Duodenal mucosa (tissue), 2 donors: ENCODE data around the gene F3.

ENCODE experiments used
- H3K27ac ChIP-seq: one replicate; pipeline ENCODE4 v1.7.0; 2013; ENCODE audit warnings: low read depth, low read length
- H3K27me3 ChIP-seq, 2 donors: one replicate each; pipeline ENCODE4 v1.7.0; 2013; ENCODE audit warnings: low read length in 2 of 2, control low read depth in 1 of 2; ENCODE audit not compliant: insufficient read depth in 2 of 2, control insufficient read depth in 1 of 2
- H3K36me3 ChIP-seq, 2 donors: one replicate each; pipeline ENCODE4 v1.7.0; 2013; ENCODE audit warnings: low read length in 2 of 2, control low read depth in 1 of 2; ENCODE audit not compliant: insufficient read depth in 2 of 2, control insufficient read depth in 1 of 2
- H3K4me1 ChIP-seq, 2 donors: one replicate each; pipeline ENCODE4 v1.7.0; 2013; ENCODE audit warnings: low read length in 2 of 2, control low read depth in 1 of 2; ENCODE audit not compliant: insufficient read depth in 2 of 2, control insufficient read depth in 1 of 2
- H3K4me3 ChIP-seq, 2 donors: one replicate each; pipeline ENCODE4 v1.7.0; 2013; ENCODE audit warnings: low read length in 2 of 2, low read depth in 1 of 2
- H3K9ac ChIP-seq, 2 donors: one replicate each; pipeline ENCODE4 v1.7.0; 2013; ENCODE audit warnings: low read length in 2 of 2, low read depth in 1 of 2
- H3K9me3 ChIP-seq, 2 donors: one replicate each; pipeline ENCODE4 v1.7.0; 2013; ENCODE audit warnings: low read length in 2 of 2, control low read depth in 1 of 2; ENCODE audit not compliant: control insufficient read depth in 1 of 2

Gene F3

GRCh38 chr1:94479682-94480081, 61.9 kb downstream of the F3 start:
- H3K27me3 ChIP-seq, result no peaks in the 10 kb centered on the region
- H3K27ac ChIP-seq, result no peak overlapping the region
- no peaks in the 10 kb centered on the region for H3K9me3 ChIP-seq
- no peak overlapping the region for H3K9ac ChIP-seq
- peaks cover 6 to 8% of the 10 kb centered on the region in 2 donors for H3K4me1 ChIP-seq
- no peak overlapping the region for H3K4me3 ChIP-seq
- peaks cover 13 to 40% of the 10 kb centered on the region in 2 donors for H3K36me3 ChIP-seq
